HepG2 (cell line): ENCODE results near the gene RXYLT1. TPM values are rescaled to one million over a fixed set of nuclear protein-coding genes. Genes with fewer than 3 reads are reported as not detected.

Experiments used
- ETS1 ChIP-seq: sonication (generic); formaldehyde crosslinking; IDR thresholded peaks from 2 replicates; pipeline ENCODE4 v1.4.0; 2020; ENCODE audit warnings: missing genetic modification reagents
- MTA1 ChIP-seq: sonication (generic); formaldehyde crosslinking; IDR thresholded peaks from 2 replicates; pipeline ENCODE4 v1.4.0; 2020; ENCODE audit warnings: missing genetic modification reagents, mild to moderate bottlenecking, borderline replicate concordance
- NPAS2 ChIP-seq: sonication (generic); formaldehyde crosslinking; IDR thresholded peaks from 2 replicates; pipeline ENCODE4 v1.8.0; 2022; ENCODE audit warnings: mild to moderate bottlenecking, missing genetic modification reagents, borderline replicate concordance
- PBX2 ChIP-seq: IDR thresholded peaks from 2 replicates; pipeline ENCODE4 v1.6.1; 2016; ENCODE audit warnings: control low read depth
- SNAI1 ChIP-seq: sonication (generic); formaldehyde crosslinking; IDR thresholded peaks from 2 replicates; pipeline ENCODE4 v1.5.0; 2020; ENCODE audit warnings: mild to moderate bottlenecking, missing genetic modification reagents, borderline replicate concordance
- TEF ChIP-seq: sonication (generic); formaldehyde crosslinking; IDR thresholded peaks from 2 replicates; pipeline ENCODE4 v1.5.0; 2020; ENCODE audit warnings: missing genetic modification reagents
- ZNF235 ChIP-seq: sonication (generic); formaldehyde crosslinking; IDR thresholded peaks from 2 replicates; pipeline ENCODE4 v1.8.1; 2023; ENCODE audit warnings: mild to moderate bottlenecking, missing genetic modification reagents, borderline replicate concordance
- ZNF292 ChIP-seq: sonication (generic); formaldehyde crosslinking; IDR thresholded peaks from 2 replicates; pipeline ENCODE4 v1.8.1; 2022; ENCODE audit warnings: mild to moderate bottlenecking, low read depth, missing genetic modification reagents, borderline replicate concordance
- ZNF430 ChIP-seq: sonication (generic); formaldehyde crosslinking; IDR thresholded peaks from 2 replicates; pipeline ENCODE4 v1.9.0; 2021; ENCODE audit warnings: mild to moderate bottlenecking, missing genetic modification reagents
- ZNF570 ChIP-seq: sonication (generic); formaldehyde crosslinking; IDR thresholded peaks from 2 replicates; pipeline ENCODE4 v1.4.0; 2020; ENCODE audit warnings: mild to moderate bottlenecking, missing genetic modification reagents, borderline replicate concordance
- ZNF772 ChIP-seq: sonication (generic); formaldehyde crosslinking; IDR thresholded peaks from 2 replicates; pipeline ENCODE4 v1.5.0; 2020; ENCODE audit warnings: mild to moderate bottlenecking, missing genetic modification reagents
- ZSCAN12 ChIP-seq: sonication (generic); formaldehyde crosslinking; IDR thresholded peaks from 2 replicates; pipeline ENCODE4 v1.9.0; 2021; ENCODE audit warnings: mild to moderate bottlenecking, missing genetic modification reagents
- ZXDC ChIP-seq: sonication (generic); formaldehyde crosslinking; IDR thresholded peaks from 2 replicates; pipeline ENCODE4 v1.5.0; 2020; ENCODE audit warnings: mild to moderate bottlenecking, missing genetic modification reagents
- polyA plus RNA-seq, 8 experiments: library from polyadenylated mRNA; depleted of rRNA in 3 of 8; stranded (reverse) in 7 of 8; unstranded in 1 of 8; fragments of >200 nt; fragmentation: Illumina TruSeq in 4 of 8; extraction: Trizol in 4 of 8; gene quantifications; 2 replicates each; pipeline versions ENCODE4 v1.2.1 to v1.2.3, GENCODE V29; 2011 to 2016; ENCODE audit warnings: low read depth in 4 of 8, missing spikeins in 1 of 8, mixed read lengths in 1 of 8; ENCODE audit not compliant: insufficient read depth in 1 of 8
- total RNA-seq, 5 experiments: library from RNA; depleted of rRNA; stranded (reverse); fragments of >200 nt; fragmentation: Illumina TruSeq; extraction: Trizol; gene quantifications; 2 replicates each; pipeline ENCODE4 v1.2.3, GENCODE V29; 2016; ENCODE audit warnings: low read depth in 1 of 5
- TF ChIP-seq, protein P1 (sequence below): sonication (generic); formaldehyde crosslinking; IDR thresholded peaks from 2 replicates; pipeline ENCODE4 v1.5.0; 2020; ENCODE audit warnings: mild to moderate bottlenecking, missing genetic modification reagents, borderline replicate concordance
- TF ChIP-seq, protein P2 (sequence below): IDR thresholded peaks from 2 replicates; pipeline ENCODE4 v1.6.1; 2016; ENCODE audit warnings: missing compliant biosample characterization, missing genetic modification reagents, borderline replicate concordance

The RXYLT1 gene
- total and polyA plus RNA-seq, 2 of the 13 experiments (the other 11 are each of a cell fraction or from before 2014, with no cell fraction given): 8.3 to 15.5 TPM

GRCh38 chr12:63779498-63780481 is at the start of gene RXYLT1 (continued):
- TF ChIP-seq ZXDC (CRISPR knock-in tag): peak; percentile 82
- TF ChIP-seq ZNF235: peak; percentile 86
- TF ChIP-seq, protein P1, sequence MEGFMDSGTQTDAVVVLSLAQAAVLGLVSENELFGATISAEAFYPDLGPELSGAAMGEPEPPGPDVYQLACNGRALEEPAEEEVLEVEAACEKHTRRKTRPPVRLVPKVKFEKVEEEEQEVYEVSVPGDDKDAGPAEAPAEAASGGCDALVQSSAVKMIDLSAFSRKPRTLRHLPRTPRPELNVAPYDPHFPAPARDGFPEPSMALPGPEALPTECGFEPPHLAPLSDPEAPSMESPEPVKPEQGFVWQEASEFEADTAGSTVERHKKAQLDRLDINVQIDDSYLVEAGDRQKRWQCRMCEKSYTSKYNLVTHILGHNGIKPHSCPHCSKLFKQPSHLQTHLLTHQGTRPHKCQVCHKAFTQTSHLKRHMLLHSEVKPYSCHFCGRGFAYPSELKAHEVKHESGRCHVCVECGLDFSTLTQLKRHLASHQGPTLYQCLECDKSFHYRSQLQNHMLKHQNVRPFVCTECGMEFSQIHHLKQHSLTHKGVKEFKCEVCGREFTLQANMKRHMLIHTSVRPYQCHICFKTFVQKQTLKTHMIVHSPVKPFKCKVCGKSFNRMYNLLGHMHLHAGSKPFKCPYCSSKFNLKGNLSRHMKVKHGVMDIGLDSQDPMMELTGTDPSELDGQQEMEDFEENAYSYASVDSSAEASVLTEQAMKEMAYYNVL (CRISPR knock-in tag): no peak
- TF ChIP-seq MTA1 (CRISPR knock-in tag): no peak; the same call in 1 of the 2 replicates
- TF ChIP-seq ZNF292 (CRISPR knock-in tag): peak; percentile 71; the same call in 1 of the 2 replicates
- TF ChIP-seq ZNF772 (CRISPR knock-in tag): no peak
- TF ChIP-seq SNAI1: no peak
- TF ChIP-seq, protein P2, sequence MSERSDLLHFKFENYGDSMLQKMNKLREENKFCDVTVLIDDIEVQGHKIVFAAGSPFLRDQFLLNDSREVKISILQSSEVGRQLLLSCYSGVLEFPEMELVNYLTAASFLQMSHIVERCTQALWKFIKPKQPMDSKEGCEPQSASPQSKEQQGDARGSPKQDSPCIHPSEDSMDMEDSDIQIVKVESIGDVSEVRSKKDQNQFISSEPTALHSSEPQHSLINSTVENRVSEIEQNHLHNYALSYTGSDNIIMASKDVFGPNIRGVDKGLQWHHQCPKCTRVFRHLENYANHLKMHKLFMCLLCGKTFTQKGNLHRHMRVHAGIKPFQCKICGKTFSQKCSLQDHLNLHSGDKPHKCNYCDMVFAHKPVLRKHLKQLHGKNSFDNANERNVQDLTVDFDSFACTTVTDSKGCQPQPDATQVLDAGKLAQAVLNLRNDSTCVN: no peak
- no peak for TF ChIP-seq ZNF430 (CRISPR knock-in tag)
- peak; percentile 78; the same call in 1 of the 2 replicates for TF ChIP-seq ZSCAN12 (CRISPR knock-in tag)
- TF ChIP-seq ETS1 (CRISPR knock-in tag): no peak
- no peak for TF ChIP-seq PBX2
- no peak for TF ChIP-seq ZNF570 (CRISPR knock-in tag)
- no peak for TF ChIP-seq TEF (CRISPR knock-in tag)
- TF ChIP-seq NPAS2 (CRISPR knock-in tag): no peak
